ENCODE measurements around the gene NEBL. TPM values are rescaled to one million over a fixed set of nuclear protein-coding genes. Genes with fewer than 3 reads are reported as not detected.

NEBL gene
- total RNA-seq, 1 experiment from 2014 or later = 32.3 TPM

GRCh38 chr10:20877986-20878983 lies 18.8 kb downstream of the NEBL start:
- Histone ChIP-seq H3K4me3 (ENCODE audit: low read depth in 2 of 2, low read length in 2 of 2) (no peak overlapping the region), H3K4me1 (ENCODE audit: control insufficient read depth, insufficient read depth, low read length) (no peaks in the 10 kb centered on the region), H3K9me3 (ENCODE audit: control insufficient read depth, insufficient read depth, low read depth, low read length) (no peaks in the 10 kb centered on the region), H3K36me3 (ENCODE audit: control insufficient read depth, insufficient read depth, low read length) (no peaks in the 10 kb centered on the region), H3K27ac (ENCODE audit: low read length) (no peak overlapping the region), H3K27me3 (ENCODE audit: control insufficient read depth, insufficient read depth, low read length) (no peaks in the 10 kb centered on the region)
- ATAC-seq (no peak), DNase-seq (ENCODE audit: low read depth, low spot score) (no peak)
- ChIA-PET POLR2A (no interaction called here), CTCF (no interaction called here)
- in situ Hi-C loops (cut with HindIII; ENCODE audit: low pct_unique_long_range_greater_than_20kb, low sequenced_read_pairs) (no loop called here), intact Hi-C loops (cut with micrococcal nuclease; ENCODE audit: unreplicated experiment) (no loop called here)
- no TSS peak for BruUV-seq (replicated peaks)
- TF ChIP-seq SIN3A (IDR thresholded peaks at IDR 0.05; ENCODE audit: borderline replicate concordance, insufficient read depth, low read depth, low read length) (no peak), CTCF (IDR thresholded peaks at IDR 0.05) (no peak), TCF7L2 (IDR thresholded peaks at IDR 0.05; ENCODE audit: low read depth, low read length) (no peak), POLR2AphosphoS5 (IDR thresholded peaks at IDR 0.05; ENCODE audit: low read depth, low read length) (no peak), REST (IDR thresholded peaks at IDR 0.05; ENCODE audit: insufficient read depth in 1 of 2, low read depth in 2 of 2, low read length in 1 of 2) (no peak)

GRCh38 chr10:20877554-20877953 lies 19.6 kb downstream of the NEBL start:
- ChIA-PET POLR2A (interaction anchor here (0.6 kb wide), 1 partner anchor 633 kb away, joined by 5 read pairs; no protein-coding TSS in a partner anchor), CTCF (no interaction called here)
- intact Hi-C loops (cut with micrococcal nuclease; ENCODE audit: unreplicated experiment) = no loop called here
- ATAC-seq = no peak
- Histone ChIP-seq H3K27ac (ENCODE audit: low read length) (no peak overlapping the region), H3K36me3 (ENCODE audit: control insufficient read depth, insufficient read depth, low read length) (no peaks in the 10 kb centered on the region), H3K4me1 (ENCODE audit: control insufficient read depth, insufficient read depth, low read length) (no peaks in the 10 kb centered on the region), H3K27me3 (ENCODE audit: control insufficient read depth, insufficient read depth, low read length) (no peaks in the 10 kb centered on the region), H3K4me3 (ENCODE audit: low read depth in 2 of 2, low read length in 2 of 2) (no peak overlapping the region), H3K9me3 (ENCODE audit: control insufficient read depth, insufficient read depth, low read depth, low read length) (no peaks in the 10 kb centered on the region)
- BruUV-seq (replicated peaks) = no TSS peak
- TF ChIP-seq SIN3A (IDR thresholded peaks at IDR 0.05; ENCODE audit: borderline replicate concordance, insufficient read depth, low read depth, low read length) (no peak), REST (IDR thresholded peaks at IDR 0.05; ENCODE audit: insufficient read depth in 1 of 2, low read depth in 2 of 2, low read length in 1 of 2) (no peak), CTCF (IDR thresholded peaks at IDR 0.05) (no peak), POLR2AphosphoS5 (IDR thresholded peaks at IDR 0.05; ENCODE audit: low read depth, low read length) (no peak), TCF7L2 (IDR thresholded peaks at IDR 0.05; ENCODE audit: low read depth, low read length) (no peak)
- no peak for DNase-seq (ENCODE audit: low read depth, low spot score)
- in situ Hi-C loops (cut with HindIII; ENCODE audit: low pct_unique_long_range_greater_than_20kb, low sequenced_read_pairs) = no loop called here

Measured in Panc1 (cell line).